Astrocyte (in vitro differentiated cells and primary cell): ENCODE results near the gene USP30.

Source experiments
- CTCF ChIP-seq: IDR thresholded peaks from 2 replicates; pipeline ENCODE4 v1.5.1; 2011; ENCODE audit warnings: low read depth, mild to moderate bottlenecking, inconsistent platforms, low read length, moderate library complexity; ENCODE audit not compliant: insufficient read depth
- EZH2 ChIP-seq: IDR thresholded peaks from 2 replicates; pipeline ENCODE4 v1.6.1; 2012; ENCODE audit warnings: mild to moderate bottlenecking, low read length, inconsistent platforms; ENCODE audit not compliant: insufficient read depth

GRCh38 chr12:109092497-109093021 is 40.2 kb downstream of the USP30 start:
- TF ChIP-seq CTCF = no peak
- no peak for TF ChIP-seq EZH2
